ENCODE measurements around the gene PNKP.
A peak's percentile ranks its signal among the peaks of the same experiment; 100 is the strongest.

Gene PNKP

GRCh38 chr19:49876422-49877019 lies 9.1 kb upstream of the PNKP start:
- DNase-seq: peak; percentile 99 to 100 (median 99)

- DNase-seq: peak; percentile 49 to 75 (median 61)
Observed at GRCh38 chr19:49875857-49876421, 8.6 kb upstream of the PNKP start.

GRCh38 chr19:49875177-49875576 lies 7.8 kb upstream of the PNKP start:
- DNase-seq: no peak

GRCh38 chr19:49874503-49875157 lies 7.3 kb upstream of the PNKP start:
- DNase-seq: no peak

- DNase-seq: no peak
Observed at GRCh38 chr19:49873834-49874233, 6.5 kb upstream of the PNKP start.

GRCh38 chr19:49873129-49873521 lies 5.7 kb upstream of the PNKP start:
- no peak for DNase-seq

- DNase-seq: no peak
Observed at GRCh38 chr19:49872245-49873128, 5.1 kb upstream of the PNKP start.

- no peak for DNase-seq
Observed at GRCh38 chr19:49871349-49871985, 4.1 kb upstream of the PNKP start.

GRCh38 chr19:49870309-49870901 lies 3.0 kb upstream of the PNKP start:
- DNase-seq: no peak

- peak; percentile 97 to 100 (median 98) for DNase-seq
Observed at GRCh38 chr19:49869484-49870308, 2.3 kb upstream of the PNKP start.

- DNase-seq: no peak
Observed at GRCh38 chr19:49869009-49869483, 1.7 kb upstream of the PNKP start.

- DNase-seq: no peak
Observed at GRCh38 chr19:49864890-49865289, 2.5 kb downstream of the PNKP start.

- DNase-seq: no peak
Observed at GRCh38 chr19:49863935-49864320, 3.4 kb downstream of the PNKP start.

GRCh38 chr19:49863254-49863934 lies 4.0 kb downstream of the PNKP start:
- DNase-seq: no peak

- no peak for DNase-seq
Observed at GRCh38 chr19:49862391-49863253, 4.8 kb downstream of the PNKP start.

- DNase-seq: no peak
Observed at GRCh38 chr19:49861541-49862378, 5.6 kb downstream of the PNKP start.

GRCh38 chr19:49861107-49861506 lies 6.3 kb downstream of the PNKP start:
- no peak for DNase-seq

GRCh38 chr19:49860336-49861102 lies 6.9 kb downstream of the PNKP start:
- DNase-seq: no peak
